ENCODE results near the gene BABAM1.
"Not testable (repeated sequence)": the region's sequence is repeated elsewhere in the genome, so short reads cannot be mapped to it uniquely, and the experiment has no call there.

Gene BABAM1

DNA sequence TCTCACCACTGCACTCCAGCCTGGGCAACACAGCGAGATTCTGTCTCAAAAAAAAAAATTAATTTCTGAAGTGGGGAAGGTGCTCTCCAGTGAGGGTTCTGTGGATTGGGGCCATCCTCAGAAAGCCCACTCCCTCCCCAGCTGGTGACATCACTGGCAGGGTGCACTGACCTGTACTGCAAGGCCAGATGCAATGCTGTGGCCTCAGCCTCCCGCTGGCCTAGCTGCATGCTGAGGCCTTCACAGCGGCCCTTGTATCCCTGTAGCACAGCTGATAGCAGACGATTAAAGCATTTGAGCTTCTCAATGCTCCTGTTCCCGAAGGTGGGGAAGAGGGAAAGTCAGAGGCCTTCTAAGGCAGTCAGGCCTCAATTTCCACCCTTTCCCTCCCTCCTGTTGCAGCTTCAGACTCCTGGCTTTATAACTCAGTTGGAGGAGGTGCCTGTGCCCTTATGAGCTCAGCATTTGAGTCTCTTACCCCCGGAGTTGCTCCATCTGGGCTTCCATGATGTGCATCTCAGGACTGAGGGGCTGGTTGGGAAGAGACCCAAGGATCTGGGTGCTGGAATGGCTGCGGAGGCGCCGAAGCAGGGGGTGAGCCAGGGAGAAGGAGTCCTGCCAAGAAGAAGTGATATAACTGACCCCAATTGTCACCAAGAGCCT lies 8.0 kb upstream of the BABAM1 start:
- WGBS, 2 experiments (ENCODE audit: insufficient coverage in 2 of 2): 86 to 91% methylated on average over 7 to 8 of the region's 9 CpGs
- Histone ChIP-seq H3K9me3 (ENCODE audit: control insufficient read depth, low read length) (no peaks in the 10 kb centered on the region), H3K27ac (ENCODE audit: low read depth, low read length, severe bottlenecking) (no peak overlapping the region), H3K4me1 (ENCODE audit: control insufficient read depth, insufficient read depth, low read length, poor library complexity, severe bottlenecking) (peaks cover under 1% of the 10 kb centered on the region), H3K36me3 (ENCODE audit: control insufficient read depth, insufficient read depth, low read length) (peaks cover 4% of the 10 kb centered on the region), H3K4me3 (ENCODE audit: extremely low read depth, insufficient read depth, low read length, poor library complexity, severe bottlenecking) (no peak overlapping the region)

DNA sequence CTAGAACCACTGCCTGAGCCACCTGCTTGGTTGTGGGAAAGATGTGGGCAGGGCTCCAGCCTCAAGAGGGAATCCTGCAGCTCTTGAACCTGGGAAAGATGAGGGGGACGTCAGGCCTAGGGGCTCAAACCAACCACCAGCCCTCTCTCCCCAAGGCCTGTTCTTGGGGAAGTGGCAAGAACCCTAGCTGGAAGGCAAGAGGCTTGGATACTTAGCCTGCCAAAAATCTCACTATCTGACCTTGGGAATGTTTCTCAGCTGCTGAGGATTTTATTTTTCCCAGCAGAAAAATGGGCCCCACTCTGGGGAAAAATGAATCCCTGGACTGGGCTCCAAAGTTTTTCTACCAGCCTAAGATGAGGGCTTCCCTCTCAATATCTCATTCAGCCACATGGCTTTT lies 7.3 kb upstream of the BABAM1 start:
- Histone ChIP-seq H3K36me3 (ENCODE audit: control insufficient read depth, insufficient read depth, low read length) (peaks cover 4% of the 10 kb centered on the region), H3K4me3 (ENCODE audit: extremely low read depth, insufficient read depth, low read length, poor library complexity, severe bottlenecking) (no peak overlapping the region), H3K9me3 (ENCODE audit: control insufficient read depth, low read length) (no peaks in the 10 kb centered on the region), H3K4me1 (ENCODE audit: control insufficient read depth, insufficient read depth, low read length, poor library complexity, severe bottlenecking) (peaks cover 7% of the 10 kb centered on the region), H3K27ac (ENCODE audit: low read depth, low read length, severe bottlenecking) (no peak overlapping the region)
- no CpG with 5 or more reads among the region's 1 CpG for WGBS, 2 experiments (ENCODE audit: insufficient coverage in 2 of 2)

DNA sequence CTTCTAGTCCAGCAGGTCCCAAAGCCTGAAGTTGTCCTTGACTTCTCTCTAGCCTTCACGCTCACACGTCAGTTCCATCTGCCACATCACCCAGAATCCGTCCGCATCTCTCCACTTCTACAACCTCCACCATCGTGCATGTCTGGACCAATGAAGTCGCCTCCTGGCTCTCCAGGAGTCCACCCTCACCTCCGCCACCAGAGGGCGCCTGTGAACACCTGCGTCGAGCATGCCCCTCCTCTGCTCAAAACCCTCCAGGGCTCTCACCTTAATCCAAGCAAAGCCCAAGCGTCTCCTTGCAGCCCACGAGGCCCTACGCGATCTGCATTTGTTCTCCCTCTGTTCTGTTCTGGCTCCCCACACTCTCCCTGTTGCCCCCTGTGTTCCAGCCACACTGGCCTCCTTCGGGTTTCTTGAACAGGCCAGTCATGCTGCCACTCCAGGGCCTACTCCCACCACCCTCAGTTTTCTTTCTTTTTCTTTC lies 6.4 kb upstream of the BABAM1 start:
- Histone ChIP-seq H3K27ac (ENCODE audit: low read depth, low read length, severe bottlenecking) (no peak overlapping the region), H3K36me3 (ENCODE audit: control insufficient read depth, insufficient read depth, low read length) (peaks cover 4% of the 10 kb centered on the region), H3K9me3 (ENCODE audit: control insufficient read depth, low read length) (no peaks in the 10 kb centered on the region), H3K4me1 (ENCODE audit: control insufficient read depth, insufficient read depth, low read length, poor library complexity, severe bottlenecking) (peaks cover 8% of the 10 kb centered on the region), H3K4me3 (ENCODE audit: extremely low read depth, insufficient read depth, low read length, poor library complexity, severe bottlenecking) (no peak overlapping the region)
- 14 to 23% methylated on average over 14 of the region's 15 CpGs for WGBS, 2 experiments (ENCODE audit: insufficient coverage in 2 of 2)

DNA sequence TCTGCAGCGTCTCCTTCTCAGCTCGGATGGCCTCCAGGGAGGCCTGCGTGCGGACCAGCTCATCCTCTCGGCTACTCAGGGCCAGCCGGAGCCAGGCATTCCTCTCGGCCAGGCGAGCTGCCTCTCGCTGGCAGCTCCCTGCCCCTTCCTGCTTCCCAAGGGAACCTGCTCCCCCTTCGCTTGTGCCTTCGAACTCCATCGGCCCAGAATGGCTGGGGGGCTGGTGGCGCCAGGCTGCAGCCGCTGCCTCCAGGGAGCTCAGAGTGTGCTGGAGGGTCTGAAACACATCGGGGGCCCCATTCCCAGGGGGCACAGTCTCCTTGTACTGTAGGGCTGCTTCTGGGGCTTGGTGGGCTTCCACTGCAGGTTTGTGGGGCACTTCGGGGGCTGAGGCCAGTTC lies 4.7 kb upstream of the BABAM1 start:
- Histone ChIP-seq H3K27ac (ENCODE audit: low read depth, low read length, severe bottlenecking) (no peak overlapping the region), H3K9me3 (ENCODE audit: control insufficient read depth, low read length) (no peaks in the 10 kb centered on the region), H3K4me3 (ENCODE audit: extremely low read depth, insufficient read depth, low read length, poor library complexity, severe bottlenecking) (no peak overlapping the region), H3K4me1 (ENCODE audit: control insufficient read depth, insufficient read depth, low read length, poor library complexity, severe bottlenecking) (peaks cover 8% of the 10 kb centered on the region), H3K36me3 (ENCODE audit: control insufficient read depth, insufficient read depth, low read length) (peaks cover 4% of the 10 kb centered on the region)
- WGBS, 2 experiments (ENCODE audit: insufficient coverage in 2 of 2): 85% methylated on average over 13 to 14 of the region's 16 CpGs

DNA sequence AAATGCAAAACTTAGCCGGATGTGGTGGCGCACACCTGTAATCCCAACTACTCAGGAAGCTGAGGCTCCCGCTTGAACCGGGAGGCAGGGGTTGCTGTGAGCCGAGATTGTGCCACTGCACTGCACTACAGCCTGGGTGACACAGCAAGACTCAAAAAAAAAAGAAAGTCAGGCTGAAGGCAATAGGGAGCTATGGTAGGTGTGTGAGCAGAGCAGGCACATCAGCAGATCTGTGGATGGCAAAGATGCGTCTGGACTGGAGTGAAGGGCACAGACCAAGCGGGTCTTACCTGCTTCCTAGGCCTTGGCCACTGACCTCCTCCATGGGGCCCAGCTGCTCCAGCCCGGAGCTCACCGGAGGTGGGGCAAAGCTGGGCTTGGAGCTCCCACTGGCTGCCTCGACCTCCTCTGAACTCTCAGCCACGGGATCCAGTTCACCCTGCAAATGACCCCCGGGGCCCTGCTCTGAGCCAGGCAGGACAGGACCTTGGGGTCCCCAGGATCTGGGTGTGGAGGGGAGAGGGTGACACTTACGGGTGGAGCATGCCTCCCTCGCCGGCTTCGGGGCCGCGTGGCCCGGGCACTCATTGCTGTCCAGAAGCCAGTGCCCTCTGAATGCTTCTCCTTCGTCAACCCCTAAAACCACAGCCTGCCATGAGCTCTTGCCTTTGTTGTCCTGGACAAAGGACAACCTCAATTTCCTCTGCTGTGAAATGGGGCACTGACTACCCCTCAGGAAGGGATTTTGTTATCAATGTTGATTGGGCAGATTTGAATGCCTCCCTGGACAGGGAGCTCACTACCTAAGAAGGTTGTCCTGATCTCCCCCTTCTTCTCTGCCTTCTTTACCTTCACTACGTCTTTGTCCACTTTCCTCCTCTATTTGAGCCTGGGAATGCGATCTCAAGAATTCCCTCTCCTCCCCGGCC lies 3.3 kb upstream of the BABAM1 start:
- Histone ChIP-seq H3K36me3 (ENCODE audit: control insufficient read depth, insufficient read depth, low read length) (peaks cover 8% of the 10 kb centered on the region), H3K4me1 (ENCODE audit: control insufficient read depth, insufficient read depth, low read length, poor library complexity, severe bottlenecking) (peaks cover 13% of the 10 kb centered on the region), H3K27ac (ENCODE audit: low read depth, low read length, severe bottlenecking) (peak overlapping the region; percentile 62), H3K9me3 (ENCODE audit: control insufficient read depth, low read length) (no peaks in the 10 kb centered on the region), H3K4me3 (ENCODE audit: extremely low read depth, insufficient read depth, low read length, poor library complexity, severe bottlenecking) (no peak overlapping the region)
- 92 to 96% methylated on average over 19 to 20 of the region's 23 CpGs for WGBS, 2 experiments (ENCODE audit: insufficient coverage in 2 of 2)

DNA sequence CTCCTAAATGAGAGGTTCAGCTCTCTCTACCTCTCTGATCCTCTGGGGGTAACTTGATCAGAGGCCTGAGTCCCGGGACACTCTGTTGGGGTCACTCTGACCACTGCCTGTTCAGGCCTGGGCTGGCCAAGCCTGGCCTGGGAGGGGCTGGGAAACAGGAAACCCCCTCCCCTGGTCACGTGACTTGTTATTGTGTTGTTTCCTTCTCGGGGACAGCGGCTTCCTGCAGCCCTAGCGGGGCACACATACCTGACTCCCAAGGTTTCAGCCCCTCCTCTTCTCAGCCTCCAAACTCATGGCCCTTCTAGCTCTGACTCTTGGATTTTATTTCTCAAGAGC lies 2.6 kb upstream of the BABAM1 start, which contains the start of gene USHBP1:
TSS of gene USHBP1 (minus strand) at position 105 of the 339 bp plus-strand sequence. CDS start 446 bp downstream, outside the sequence.
- peak within 1 kb of the TSS; percentile 62 for H3K27ac ChIP-seq (ENCODE audit: low read depth, low read length, severe bottlenecking)
- peaks cover 10% of the 10 kb centered on the region for H3K36me3 ChIP-seq (ENCODE audit: control insufficient read depth, insufficient read depth, low read length)
- 41 to 65% methylated on average over 4 to 5 of the region's 5 CpGs for WGBS, 2 experiments (ENCODE audit: insufficient coverage in 2 of 2)

DNA sequence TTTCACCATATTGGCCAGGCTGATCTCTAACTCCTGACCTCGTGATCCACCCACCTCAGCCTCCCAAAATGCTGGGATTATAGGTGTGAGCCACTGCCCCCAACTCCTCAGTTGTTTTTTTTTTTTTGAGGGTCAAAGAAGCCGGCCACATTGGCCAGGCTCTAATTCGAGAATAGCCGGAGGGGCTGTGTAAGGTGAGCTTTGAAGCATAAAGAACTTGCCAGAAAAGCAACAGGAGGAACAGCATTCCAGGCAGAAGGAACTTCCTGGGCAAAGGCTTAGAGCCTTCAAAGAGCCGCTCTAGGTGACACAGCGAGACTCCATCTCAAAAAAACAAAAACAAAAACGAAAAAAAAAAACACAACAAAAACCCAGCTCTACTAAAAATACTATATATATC lies 1.2 kb upstream of the BABAM1 start:
- H3K4me1 ChIP-seq (ENCODE audit: control insufficient read depth, insufficient read depth, low read length, poor library complexity, severe bottlenecking): peaks cover 13% of the 10 kb centered on the region
- H3K36me3 ChIP-seq (ENCODE audit: control insufficient read depth, insufficient read depth, low read length): peaks cover 22% of the 10 kb centered on the region
- no peaks in the 10 kb centered on the region for H3K9me3 ChIP-seq (ENCODE audit: control insufficient read depth, low read length)
- 100% methylated on average over 2 to 3 of the region's 7 CpGs for WGBS, 2 experiments (ENCODE audit: insufficient coverage in 2 of 2)
- H3K4me3 ChIP-seq (ENCODE audit: extremely low read depth, insufficient read depth, low read length, poor library complexity, severe bottlenecking): no peak overlapping the region
- H3K27ac ChIP-seq (ENCODE audit: low read depth, low read length, severe bottlenecking): no peak overlapping the region

More for the DNA sequence above, 2.6 kb upstream of the BABAM1 start, which contains the start of gene USHBP1:
- Histone ChIP-seq H3K4me1 (ENCODE audit: control insufficient read depth, insufficient read depth, low read length, poor library complexity, severe bottlenecking) (peaks cover 13% of the 10 kb centered on the region), H3K4me3 (ENCODE audit: extremely low read depth, insufficient read depth, low read length, poor library complexity, severe bottlenecking) (no peak within 1 kb of the TSS), H3K9me3 (ENCODE audit: control insufficient read depth, low read length) (no peaks in the 10 kb centered on the region)

DNA sequence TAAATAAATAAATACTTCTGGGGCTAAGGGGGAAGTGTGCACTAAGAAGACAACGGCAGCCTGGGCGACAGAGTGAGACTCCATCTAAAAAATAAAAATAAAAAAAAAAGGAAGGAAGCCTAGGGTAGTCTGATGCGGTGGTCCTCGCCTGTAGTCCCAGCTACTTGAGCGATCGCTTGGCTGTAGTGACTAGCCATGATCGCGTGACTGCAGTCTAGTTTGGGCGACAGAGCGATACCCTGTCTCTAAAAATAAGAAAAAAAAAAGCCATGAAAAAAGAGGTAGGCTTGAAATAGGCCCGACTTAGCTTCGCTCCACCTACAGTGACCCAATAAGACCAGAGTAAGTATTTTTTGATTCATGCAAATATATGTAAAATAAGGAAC lies 661 bp upstream of the BABAM1 start:
- H3K27ac ChIP-seq (ENCODE audit: low read depth, low read length, severe bottlenecking): no peak overlapping the region
- H3K9me3 ChIP-seq (ENCODE audit: control insufficient read depth, low read length): no peaks in the 10 kb centered on the region
- WGBS, 2 experiments (ENCODE audit: insufficient coverage in 2 of 2): 94% methylated on average over 6 to 8 of the region's 12 CpGs
- no peak overlapping the region for H3K4me3 ChIP-seq (ENCODE audit: extremely low read depth, insufficient read depth, low read length, poor library complexity, severe bottlenecking)
- H3K4me1 ChIP-seq (ENCODE audit: control insufficient read depth, insufficient read depth, low read length, poor library complexity, severe bottlenecking): peaks cover 13% of the 10 kb centered on the region
- H3K36me3 ChIP-seq (ENCODE audit: control insufficient read depth, insufficient read depth, low read length): peaks cover 27% of the 10 kb centered on the region

DNA sequence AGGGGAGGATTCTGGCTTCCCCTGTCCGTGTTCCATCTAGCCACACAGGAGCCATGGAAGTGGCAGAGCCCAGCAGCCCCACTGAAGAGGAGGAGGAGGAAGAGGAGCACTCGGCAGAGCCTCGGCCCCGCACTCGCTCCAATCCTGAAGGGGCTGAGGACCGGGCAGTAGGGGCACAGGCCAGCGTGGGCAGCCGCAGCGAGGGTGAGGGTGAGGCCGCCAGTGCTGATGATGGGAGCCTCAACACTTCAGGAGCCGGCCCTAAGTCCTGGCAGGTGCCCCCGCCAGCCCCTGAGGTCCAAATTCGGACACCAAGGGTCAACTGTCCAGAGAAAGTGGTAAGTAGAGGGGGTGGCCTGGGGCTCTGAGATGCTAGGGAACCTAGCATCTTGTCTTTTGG lies 1.5 kb downstream of the BABAM1 start:
- peaks cover 40% of the 10 kb centered on the region for H3K36me3 ChIP-seq (ENCODE audit: control insufficient read depth, insufficient read depth, low read length)
- no peak overlapping the region for H3K27ac ChIP-seq (ENCODE audit: low read depth, low read length, severe bottlenecking)
- peaks cover 13% of the 10 kb centered on the region for H3K4me1 ChIP-seq (ENCODE audit: control insufficient read depth, insufficient read depth, low read length, poor library complexity, severe bottlenecking)
- peak overlapping the region; percentile 94 for H3K4me3 ChIP-seq (ENCODE audit: extremely low read depth, insufficient read depth, low read length, poor library complexity, severe bottlenecking)
- no peaks in the 10 kb centered on the region for H3K9me3 ChIP-seq (ENCODE audit: control insufficient read depth, low read length)
- 97 to 99% methylated on average over 9 to 13 of the region's 13 CpGs for WGBS, 2 experiments (ENCODE audit: insufficient coverage in 2 of 2)

DNA sequence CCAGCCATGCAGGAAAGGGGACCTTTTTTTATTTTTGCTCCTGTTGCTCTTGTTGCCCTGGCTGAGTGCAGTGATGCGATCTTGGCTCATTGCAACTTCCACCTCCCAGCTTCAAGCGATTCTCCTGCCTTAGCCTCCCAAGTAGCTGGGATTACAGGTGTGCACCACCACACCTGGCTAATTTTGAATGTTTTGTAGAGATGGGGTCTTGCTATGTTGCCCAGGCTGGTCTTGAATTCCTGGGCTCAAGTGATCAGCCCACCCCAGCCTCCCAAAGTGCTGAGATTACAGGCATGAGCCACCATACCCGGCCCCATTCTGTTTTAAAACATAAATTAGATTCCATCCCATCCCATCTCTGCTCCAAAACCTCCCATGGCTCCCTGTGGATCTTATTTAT lies 7.6 kb downstream of the BABAM1 start:
- not testable (repeated sequence) for H3K27ac ChIP-seq (ENCODE audit: low read depth, low read length, severe bottlenecking); H3K4me1 ChIP-seq (ENCODE audit: control insufficient read depth, insufficient read depth, low read length, poor library complexity, severe bottlenecking); H3K9me3 ChIP-seq (ENCODE audit: control insufficient read depth, low read length); H3K4me3 ChIP-seq (ENCODE audit: extremely low read depth, insufficient read depth, low read length, poor library complexity, severe bottlenecking)
- WGBS, 2 experiments (ENCODE audit: insufficient coverage in 2 of 2): 100% methylated on average over 1 of the region's 3 CpGs; no CpG with 5 or more reads in 1 of the 2 experiments
- peaks cover 84% of the 10 kb centered on the region for H3K36me3 ChIP-seq (ENCODE audit: control insufficient read depth, insufficient read depth, low read length)
